Gastrocnemius medialis (tissue), 4 donors: Measurements from ENCODE around the gene ADCY5. TPM values are rescaled to one million over a fixed set of nuclear protein-coding genes. Genes with fewer than 3 reads are reported as not detected.

Experiments
- ATAC-seq, 2 donors: fragments of 150-250 bp; one replicate each; pipeline ENCODE4 v1.9.1; 2016
- DNase-seq, 2 donors: peaks; one replicate each; pipeline ENCODE4 v3.0.0-alpha.2; 2019
- H3K27ac ChIP-seq, 4 donors: fragments of 200-600 bp; sonication (generic); 1 replicate in 1 of 4; 2 replicates in 3 of 4; pipeline ENCODE4 v1.5.1; 2016 to 2018; ENCODE audit warnings: mild to moderate bottlenecking in 2 of 4, moderate library complexity in 1 of 4
- H3K27me3 ChIP-seq, 3 donors: fragments of 200-600 bp; sonication (generic) in 2 of 3; 1 replicate in 1 of 3; 2 replicates in 2 of 3; pipeline versions ENCODE4 v1.5.1 to v1.6.0; 2016 to 2019; ENCODE audit warnings: mild to moderate bottlenecking in 1 of 3, moderate library complexity in 1 of 3
- H3K36me3 ChIP-seq, 2 donors: fragments of 200-600 bp; sonication (generic) in 1 of 2; one replicate each; pipeline ENCODE4 v1.5.1; 2017 to 2018
- H3K4me1 ChIP-seq, 2 donors: fragments of 200-600 bp; sonication (generic) in 1 of 2; one replicate each; pipeline ENCODE4 v1.5.1; 2016 to 2017; ENCODE audit warnings: mild to moderate bottlenecking in 2 of 2
- H3K4me3 ChIP-seq, 4 donors: fragments of 200-600 bp; sonication (generic) in 3 of 4; 1 replicate in 1 of 4; 2 replicates in 3 of 4; pipeline ENCODE4 v1.5.1; 2016 to 2019; ENCODE audit warnings: mild to moderate bottlenecking in 2 of 4
- H3K9me3 ChIP-seq, 3 donors: fragments of 200-600 bp; sonication (generic) in 2 of 3; 1 replicate in 1 of 3; 2 replicates in 2 of 3; pipeline ENCODE4 v1.5.1; 2016 to 2019
- POLR2A ChIP-seq, 2 donors: fragments of 450-650 bp; IDR thresholded peaks; one replicate each; pipeline ENCODE4 v1.6.1; 2017; ENCODE audit warnings: antibody characterized with exemption in 2 of 2, mild to moderate bottlenecking in 2 of 2, moderate library complexity in 2 of 2
- in situ Hi-C, 4 donors: fragments of 200-750 bp; cut with MboI; loops; one replicate each; pipeline versions ENCODE4 v1.15.0 to v1.8.0; 2017; ENCODE audit warnings: low sequenced_read_pairs in 4 of 4
- intact Hi-C: fragments of 100-400 bp; cut with DNase I; formaldehyde crosslinking; loops from one replicate; pipeline ENCODE4 v1.15.1; 2023; ENCODE audit warnings: low total_unique reads
- total RNA-seq, 4 donors: library from RNA; depleted of rRNA; stranded (reverse); fragments of >200 nt; gene quantifications; one replicate each; pipeline versions ENCODE4 v1.1.0 to v1.2.3, GENCODE V29; 2016
- TF ChIP-seq, protein P1 (sequence below), 5 experiments: fragments of 450-650 bp in 3 of 5; fragments of 200-600 bp in 2 of 5; sonication (generic) in 2 of 5; IDR thresholded peaks in 4 of 5; conservative IDR thresholded peaks in 1 of 5; 1 replicate in 4 of 5; 2 replicates in 1 of 5; pipeline ENCODE4 v1.5.1; 2016 to 2019; ENCODE audit warnings: antibody characterized with exemption in 5 of 5, mild to moderate bottlenecking in 3 of 5, moderate library complexity in 3 of 5

ADCY5 gene
- total RNA-seq, 4 donors from 2014 or later = 1.0 to 6.4 (median 4.3) TPM

DNA sequence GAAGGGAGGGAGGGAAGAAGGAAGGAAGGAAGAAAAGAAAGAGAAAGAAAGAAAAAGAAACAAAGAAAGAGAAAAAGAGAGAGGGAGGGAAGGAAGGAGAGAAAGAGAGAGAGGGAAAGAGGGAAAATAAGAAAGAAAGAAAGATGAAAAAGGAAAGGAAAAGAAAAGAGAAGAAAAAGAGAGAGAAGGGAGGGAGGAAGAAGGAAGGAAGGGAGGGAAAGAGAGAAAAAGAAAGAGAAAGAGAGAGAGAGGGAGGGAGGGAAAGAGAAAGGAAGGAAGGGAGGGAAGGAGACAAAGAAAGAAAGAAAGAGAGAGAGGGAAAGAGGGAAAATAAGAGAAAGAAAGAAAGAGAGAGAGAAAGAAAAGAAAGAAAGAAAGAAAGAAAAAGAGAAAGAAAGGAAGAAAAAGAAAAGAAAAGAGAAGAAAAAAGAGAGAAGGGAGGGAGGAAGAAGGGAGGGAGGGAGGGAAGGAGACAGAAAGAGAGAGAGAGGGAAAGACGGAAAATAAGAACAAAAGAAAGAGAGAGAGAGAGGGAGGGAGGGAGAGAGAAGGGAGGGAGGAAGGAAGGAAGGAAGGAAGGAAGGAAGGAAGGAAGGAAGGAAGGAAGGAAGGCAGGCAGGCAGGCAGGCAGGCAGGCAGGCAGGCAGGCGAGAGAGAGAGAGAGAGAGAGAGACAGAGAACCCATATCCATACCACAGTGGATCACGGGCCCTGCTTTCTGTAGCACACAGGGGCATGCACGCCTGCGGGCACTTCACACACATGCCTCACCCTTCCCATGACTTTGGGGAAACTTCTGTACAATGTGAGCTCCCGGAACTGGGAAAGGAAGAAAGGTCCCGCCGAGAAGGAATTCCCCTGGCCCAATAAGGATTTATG, 52.5 kb downstream of the ADCY5 start:
- Histone ChIP-seq H3K27me3 (no peaks in the 10 kb centered on the region), H3K27ac (no peak overlapping the region), H3K9me3 (no peaks in the 10 kb centered on the region), H3K4me3 (no peak overlapping the region), H3K36me3 (no peaks in the 10 kb centered on the region), H3K4me1 (peaks cover 0 to 9% of the 10 kb centered on the region in 2 donors)
- intact Hi-C loops (no loop called here), in situ Hi-C loops (no loop called here)
- DNase-seq = no peak
- ATAC-seq = no peak
- TF ChIP-seq POLR2A (IDR thresholded peaks at IDR 0.05) = no peak
- TF ChIP-seq, protein P1, sequence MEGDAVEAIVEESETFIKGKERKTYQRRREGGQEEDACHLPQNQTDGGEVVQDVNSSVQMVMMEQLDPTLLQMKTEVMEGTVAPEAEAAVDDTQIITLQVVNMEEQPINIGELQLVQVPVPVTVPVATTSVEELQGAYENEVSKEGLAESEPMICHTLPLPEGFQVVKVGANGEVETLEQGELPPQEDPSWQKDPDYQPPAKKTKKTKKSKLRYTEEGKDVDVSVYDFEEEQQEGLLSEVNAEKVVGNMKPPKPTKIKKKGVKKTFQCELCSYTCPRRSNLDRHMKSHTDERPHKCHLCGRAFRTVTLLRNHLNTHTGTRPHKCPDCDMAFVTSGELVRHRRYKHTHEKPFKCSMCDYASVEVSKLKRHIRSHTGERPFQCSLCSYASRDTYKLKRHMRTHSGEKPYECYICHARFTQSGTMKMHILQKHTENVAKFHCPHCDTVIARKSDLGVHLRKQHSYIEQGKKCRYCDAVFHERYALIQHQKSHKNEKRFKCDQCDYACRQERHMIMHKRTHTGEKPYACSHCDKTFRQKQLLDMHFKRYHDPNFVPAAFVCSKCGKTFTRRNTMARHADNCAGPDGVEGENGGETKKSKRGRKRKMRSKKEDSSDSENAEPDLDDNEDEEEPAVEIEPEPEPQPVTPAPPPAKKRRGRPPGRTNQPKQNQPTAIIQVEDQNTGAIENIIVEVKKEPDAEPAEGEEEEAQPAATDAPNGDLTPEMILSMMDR (IDR thresholded peaks at IDR 0.05 in 4 of 5, conservative IDR thresholded peaks at IDR 0.05 in 1 of 5) = no peak

DNA sequence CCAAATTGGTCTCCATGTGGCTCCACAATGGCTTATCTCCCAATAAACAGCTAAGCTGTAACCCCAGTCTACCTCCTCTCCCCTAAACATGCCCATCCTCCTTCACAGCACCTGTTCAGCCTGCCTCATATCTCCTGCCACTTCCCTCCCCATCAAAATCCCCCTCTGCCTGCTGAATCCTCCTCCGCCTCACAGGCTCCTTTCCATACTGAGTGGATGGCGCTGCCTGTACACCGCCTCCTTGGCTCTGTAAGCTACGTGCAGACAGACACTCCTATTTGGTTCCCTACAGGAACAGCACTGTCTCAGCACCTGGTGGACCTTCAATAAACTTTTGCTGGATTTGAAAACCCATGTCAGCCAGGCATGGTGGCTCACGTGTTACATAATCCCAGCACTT, 53.7 kb downstream of the ADCY5 start:
- H3K4me3 ChIP-seq = no peak overlapping the region
- peaks cover 0 to 9% of the 10 kb centered on the region in 2 donors for H3K4me1 ChIP-seq
- in situ Hi-C loops = no loop called here
- TF ChIP-seq, protein P1 (IDR thresholded peaks at IDR 0.05 in 4 of 5, conservative IDR thresholded peaks at IDR 0.05 in 1 of 5) = no peak
- TF ChIP-seq POLR2A (IDR thresholded peaks at IDR 0.05) = no peak
- no peaks in the 10 kb centered on the region for H3K27me3 ChIP-seq
- no peaks in the 10 kb centered on the region for H3K9me3 ChIP-seq
- no peaks in the 10 kb centered on the region for H3K36me3 ChIP-seq
- DNase-seq = no peak
- no peak overlapping the region for H3K27ac ChIP-seq
- ATAC-seq = no peak
- intact Hi-C loops = no loop called here

DNA sequence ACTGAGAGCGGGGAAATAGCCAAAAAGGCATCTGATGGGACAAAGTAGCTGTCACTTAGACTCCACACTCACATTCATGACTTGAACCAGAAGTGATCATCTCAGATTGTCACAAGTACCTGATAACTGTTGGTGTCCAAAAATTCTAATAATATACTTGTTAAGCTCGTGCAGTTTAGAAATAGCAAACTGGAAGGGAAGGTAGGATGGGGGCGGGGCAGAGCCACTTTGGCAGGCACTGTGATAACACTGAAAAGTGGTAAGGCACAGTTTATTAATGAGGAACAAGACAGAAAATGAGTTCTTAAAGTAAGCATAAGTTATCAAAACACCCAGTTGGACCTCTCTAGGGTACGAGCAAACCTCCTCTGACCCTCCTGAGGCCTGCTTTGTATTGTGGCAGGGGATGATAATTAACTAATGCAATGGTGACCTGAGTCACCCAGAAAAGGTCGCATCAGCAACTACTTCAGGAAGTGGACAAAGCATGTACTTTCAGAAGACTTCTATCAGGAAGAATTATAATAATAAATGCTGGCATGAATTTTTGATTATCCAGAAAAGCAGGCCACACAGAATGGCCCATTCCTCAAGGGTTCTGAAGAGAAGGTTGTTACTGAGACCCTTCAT, 54.4 kb downstream of the ADCY5 start:
- ATAC-seq (no peak), DNase-seq (no peak)
- Histone ChIP-seq H3K27ac (no peak overlapping the region), H3K4me3 (no peak overlapping the region), H3K36me3 (no peaks in the 10 kb centered on the region), H3K27me3 (no peaks in the 10 kb centered on the region), H3K9me3 (no peaks in the 10 kb centered on the region), H3K4me1 (peaks cover 0 to 9% of the 10 kb centered on the region in 2 donors)
- intact Hi-C loops (no loop called here), in situ Hi-C loops (no loop called here)
- TF ChIP-seq POLR2A (IDR thresholded peaks at IDR 0.05) = no peak
- TF ChIP-seq, protein P1 (IDR thresholded peaks at IDR 0.05 in 4 of 5, conservative IDR thresholded peaks at IDR 0.05 in 1 of 5) = no peak

DNA sequence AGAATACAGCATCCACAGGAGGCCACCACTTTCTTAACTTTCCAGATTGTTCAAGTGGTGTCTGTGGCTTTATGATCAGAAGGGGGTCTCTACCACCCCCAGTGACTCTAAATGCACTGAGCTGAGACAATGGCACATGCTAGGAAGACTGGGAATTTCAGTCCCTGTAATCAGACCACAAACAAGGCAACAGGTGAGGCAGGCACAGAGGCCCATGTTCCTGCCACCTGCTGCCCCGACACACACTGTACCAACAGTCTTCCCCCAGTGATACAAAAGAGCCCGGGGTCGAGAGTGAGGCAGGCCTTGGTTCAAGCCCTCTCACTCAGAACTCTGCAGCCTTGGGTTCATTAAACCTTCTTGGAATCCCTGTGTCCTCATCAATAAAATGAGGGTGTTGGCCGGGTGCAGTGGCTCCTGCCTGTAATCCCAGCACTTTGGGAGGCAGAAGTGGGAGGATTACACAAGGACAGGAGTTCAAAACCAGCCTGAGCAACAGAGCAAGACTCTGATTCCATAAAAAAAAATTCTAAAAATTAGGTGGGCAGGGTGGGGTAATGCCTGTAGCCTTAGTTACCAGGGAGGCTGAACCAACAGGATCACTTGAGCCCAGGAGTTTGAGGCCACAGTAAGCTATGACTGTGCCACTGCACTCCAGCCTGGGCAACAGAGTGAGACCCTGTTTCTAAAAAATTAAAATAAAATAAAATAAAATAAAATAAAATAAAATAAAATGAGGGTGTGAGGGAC, 55.8 kb downstream of the ADCY5 start:
- intact Hi-C loops = no loop called here
- Histone ChIP-seq H3K27me3 (no peaks in the 10 kb centered on the region), H3K9me3 (no peaks in the 10 kb centered on the region), H3K36me3 (no peaks in the 10 kb centered on the region), H3K4me1 (peaks cover 0 to 9% of the 10 kb centered on the region in 2 donors), H3K4me3 (no peak overlapping the region), H3K27ac (peak overlapping the region in 1 of 4 donors; percentile 1)
- no peak for TF ChIP-seq POLR2A (IDR thresholded peaks at IDR 0.05)
- TF ChIP-seq, protein P1 (IDR thresholded peaks at IDR 0.05 in 4 of 5, conservative IDR thresholded peaks at IDR 0.05 in 1 of 5) = no peak
- ATAC-seq (no peak), DNase-seq (no peak)
- in situ Hi-C loops = no loop called here
